Renal cortex interstitium (tissue), 11 donors: ENCODE results near the gene YAP1. TPM values are rescaled to one million over a fixed set of nuclear protein-coding genes. Genes with fewer than 3 reads are reported as not detected.
A peak's percentile ranks its signal among the peaks of the same experiment; 100 is the strongest.

Experiments used
- DNase-seq, 11 donors: peaks; one replicate each; pipeline ENCODE4 v3.0.0-alpha.2; 2013; ENCODE audit warnings: low read depth in 9 of 11, low spot score in 4 of 11; ENCODE audit errors: extremely low read depth in 1 of 11
- polyA plus RNA-seq, 3 donors: library from polyadenylated mRNA; unstranded; fragments of 120-200 nt; gene quantifications; one replicate each; pipeline ENCODE4 v1.2.1, GENCODE V29; 2013; ENCODE audit not compliant: insufficient read length in 3 of 3

YAP1 gene
- polyA plus RNA-seq, 3 donors = 186 to 206 (median 193) TPM

- peak in 5 of 11 donors; percentile 25 to 50 (median 29) for DNase-seq
These were observed 34.4 kb downstream of the YAP1 start for GRCh38 chr11:102144357-102145355.

- DNase-seq = no peak
These were observed 36.8 kb downstream of the YAP1 start for GRCh38 chr11:102147015-102147414.

GRCh38 chr11:102147632-102148031, 37.4 kb downstream of the YAP1 start:
- DNase-seq = no peak

GRCh38 chr11:102148059-102148458, 37.8 kb downstream of the YAP1 start:
- DNase-seq = no peak

- DNase-seq = no peak
These were observed 41.7 kb downstream of the YAP1 start for GRCh38 chr11:102151784-102152525.

GRCh38 chr11:102153082-102153481, 42.8 kb downstream of the YAP1 start:
- no peak for DNase-seq

GRCh38 chr11:102154806-102155205, 44.6 kb downstream of the YAP1 start:
- no peak for DNase-seq

GRCh38 chr11:102155676-102156075, 45.4 kb downstream of the YAP1 start:
- DNase-seq = no peak

- DNase-seq = no peak
These were observed 47.0 kb downstream of the YAP1 start for GRCh38 chr11:102157219-102157618.

GRCh38 chr11:102158164-102158735, 48.0 kb downstream of the YAP1 start:
- no peak for DNase-seq

- no peak for DNase-seq
These were observed 53.1 kb downstream of the YAP1 start for GRCh38 chr11:102163368-102163767.

GRCh38 chr11:102166175-102167064, 56.2 kb downstream of the YAP1 start:
- peak in 2 of 11 donors; percentile 23 to 32 for DNase-seq

- no peak for DNase-seq
These were observed 58.2 kb downstream of the YAP1 start for GRCh38 chr11:102168481-102168880.

GRCh38 chr11:102171101-102171500, 60.9 kb downstream of the YAP1 start:
- DNase-seq = no peak

GRCh38 chr11:102172127-102172848, 62.0 kb downstream of the YAP1 start:
- DNase-seq = no peak

- no peak for DNase-seq
These were observed 66.9 kb downstream of the YAP1 start for GRCh38 chr11:102177126-102177525.

- peak in 1 of 11 donors; percentile 46 for DNase-seq
These were observed 67.9 kb downstream of the YAP1 start for GRCh38 chr11:102177974-102178631.

- DNase-seq = no peak
These were observed 69.1 kb downstream of the YAP1 start for GRCh38 chr11:102179371-102179770.
